GM19438 (cell line): ENCODE results near the gene MYH1.

Source experiments
- ATAC-seq: cut with Tn5 transposase; IDR thresholded peaks from one replicate; pipeline ENCODE4 v1.9.1; 2021; ENCODE audit warnings: low read depth; ENCODE audit not compliant: unreplicated experiment

MYH1 gene

GRCh38 chr17:10492004-10492403, 26.3 kb downstream of the MYH1 start:
- no peak for ATAC-seq

GRCh38 chr17:10482252-10482651, 36.1 kb downstream of the MYH1 start:
- ATAC-seq, result no peak

- no peak for ATAC-seq
These were observed 40.6 kb downstream of the MYH1 start for GRCh38 chr17:10477701-10478100.

GRCh38 chr17:10474536-10474935, 43.8 kb downstream of the MYH1 start:
- no peak for ATAC-seq

GRCh38 chr17:10471858-10472257, 46.5 kb downstream of the MYH1 start:
- no peak for ATAC-seq

GRCh38 chr17:10469459-10469858, 48.9 kb downstream of the MYH1 start, which contains the start of gene MYH4:
MYH4 (minus strand) TSS chr17:10469559; CDS start chr17:10466745, 2,814 bp downstream.
- no peak for ATAC-seq

- ATAC-seq, result no peak
These were observed 54.9 kb downstream of the MYH1 start for GRCh38 chr17:10463402-10463801.

GRCh38 chr17:10460062-10460461, 58.3 kb downstream of the MYH1 start:
- no peak for ATAC-seq

GRCh38 chr17:10458701-10459100, 59.6 kb downstream of the MYH1 start:
- ATAC-seq, result no peak

- ATAC-seq, result no peak
These were observed 60.4 kb downstream of the MYH1 start for GRCh38 chr17:10457952-10458351.

- no peak for ATAC-seq
These were observed 71.1 kb downstream of the MYH1 start for GRCh38 chr17:10447026-10447931.
